Activated T-cell treated with anti-CD3 and anti-CD28 coated beads, Interleukin-2, amount 50 U/mL, for 24 hours (primary cell): ENCODE results near the gene POC1A.
A peak's percentile ranks its signal among the peaks of the same experiment; 100 is the strongest.

ENCODE experiments used
- DNase-seq: peaks from one replicate; pipeline ENCODE4 v3.0.0-alpha.2; 2020
- H3K27ac Mint-ChIP-seq: 2 replicates; pipeline ENCODE4 v1.8.0; 2020; ENCODE audit warnings: mild to moderate bottlenecking, mixed read lengths
- H3K27me3 Mint-ChIP-seq: 2 replicates; pipeline ENCODE4 v1.8.0; 2020; ENCODE audit warnings: mixed read lengths
- H3K36me3 Mint-ChIP-seq: 2 replicates; pipeline ENCODE4 v1.8.0; 2020; ENCODE audit warnings: low read depth, mixed read lengths
- H3K4me1 Mint-ChIP-seq: 2 replicates; pipeline ENCODE4 v1.8.0; 2020; ENCODE audit warnings: low read depth, mixed read lengths
- H3K4me3 Mint-ChIP-seq: 2 replicates; pipeline ENCODE4 v1.8.0; 2020; ENCODE audit warnings: mild to moderate bottlenecking, moderate library complexity, mixed read lengths
- H3K9me3 Mint-ChIP-seq: 2 replicates; pipeline ENCODE4 v1.8.0; 2020; ENCODE audit warnings: mixed read lengths

Gene POC1A

GRCh38 chr3:52136513-52136912, 17.7 kb downstream of the POC1A start:
- H3K9me3 Mint-ChIP-seq = no peaks in the 10 kb centered on the region
- no peaks in the 10 kb centered on the region for H3K27me3 Mint-ChIP-seq
- no peak for DNase-seq
- H3K4me3 Mint-ChIP-seq = no peak overlapping the region
- peaks cover 40% of the 10 kb centered on the region for H3K36me3 Mint-ChIP-seq
- H3K27ac Mint-ChIP-seq = peak overlapping the region; percentile 4
- peaks cover 3% of the 10 kb centered on the region for H3K4me1 Mint-ChIP-seq

- Mint-ChIP-seq H3K27ac (no peak overlapping the region), H3K9me3 (no peaks in the 10 kb centered on the region), H3K4me1 (peaks cover 6% of the 10 kb centered on the region), H3K27me3 (no peaks in the 10 kb centered on the region), H3K36me3 (peaks cover 36% of the 10 kb centered on the region), H3K4me3 (no peak overlapping the region)
- no peak for DNase-seq
Measured at GRCh38 chr3:52135332-52135731, 18.9 kb downstream of the POC1A start.

GRCh38 chr3:52134761-52135160, 19.5 kb downstream of the POC1A start:
- peaks cover 6% of the 10 kb centered on the region for H3K4me1 Mint-ChIP-seq
- H3K36me3 Mint-ChIP-seq = peaks cover 36% of the 10 kb centered on the region
- no peak for DNase-seq
- no peaks in the 10 kb centered on the region for H3K9me3 Mint-ChIP-seq
- no peak overlapping the region for H3K4me3 Mint-ChIP-seq
- no peaks in the 10 kb centered on the region for H3K27me3 Mint-ChIP-seq
- no peak overlapping the region for H3K27ac Mint-ChIP-seq

- Mint-ChIP-seq H3K9me3 (no peaks in the 10 kb centered on the region), H3K36me3 (peaks cover 34% of the 10 kb centered on the region), H3K4me1 (peaks cover 9% of the 10 kb centered on the region), H3K27ac (no peak overlapping the region), H3K4me3 (no peak overlapping the region), H3K27me3 (no peaks in the 10 kb centered on the region)
- no peak for DNase-seq
Measured at GRCh38 chr3:52132930-52133329, 21.3 kb downstream of the POC1A start.

- H3K9me3 Mint-ChIP-seq = no peaks in the 10 kb centered on the region
- H3K36me3 Mint-ChIP-seq = peaks cover 30% of the 10 kb centered on the region
- peaks cover 10% of the 10 kb centered on the region for H3K4me1 Mint-ChIP-seq
- no peaks in the 10 kb centered on the region for H3K27me3 Mint-ChIP-seq
- DNase-seq = no peak
- H3K4me3 Mint-ChIP-seq = no peak overlapping the region
- H3K27ac Mint-ChIP-seq = no peak overlapping the region
Measured at GRCh38 chr3:52132041-52132440, 22.2 kb downstream of the POC1A start.

DNA sequence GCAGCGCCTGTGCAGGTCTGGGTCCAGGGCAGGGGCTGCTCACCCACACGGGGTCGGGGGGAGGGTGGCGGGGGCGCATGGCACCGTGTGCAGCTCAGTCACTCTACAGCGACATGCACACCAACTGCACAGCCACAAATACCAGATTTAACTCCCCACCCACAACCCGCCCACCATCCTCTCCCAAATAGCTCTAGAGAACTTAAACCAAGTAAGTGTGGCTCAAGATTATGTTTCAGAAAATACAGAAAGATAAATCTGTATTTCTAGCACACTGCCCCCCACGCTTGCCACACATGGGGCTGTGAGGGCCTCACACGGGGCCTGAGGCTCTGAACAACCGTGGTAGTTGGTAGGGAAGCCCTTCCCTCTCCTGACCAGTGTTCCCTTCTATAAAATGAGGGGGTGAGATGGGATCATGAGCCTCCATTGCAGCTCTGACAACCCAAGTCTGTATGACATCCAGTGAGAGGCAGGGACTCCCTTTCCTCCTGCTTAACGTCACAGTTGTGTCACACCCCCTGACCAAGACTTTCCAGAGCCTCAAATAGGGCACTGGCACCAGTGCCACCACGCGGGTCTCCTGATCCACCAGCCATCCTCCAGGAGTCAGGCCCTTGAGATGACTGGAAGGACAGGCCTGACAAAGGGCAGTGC, 23.1 kb downstream of the POC1A start:
- Mint-ChIP-seq H3K4me3 (no peak overlapping the region), H3K27me3 (no peaks in the 10 kb centered on the region), H3K36me3 (peaks cover 27% of the 10 kb centered on the region), H3K4me1 (peaks cover 10% of the 10 kb centered on the region), H3K9me3 (no peaks in the 10 kb centered on the region), H3K27ac (no peak overlapping the region)
- DNase-seq = no peak

- H3K4me1 Mint-ChIP-seq = peaks cover 10% of the 10 kb centered on the region
- no peaks in the 10 kb centered on the region for H3K27me3 Mint-ChIP-seq
- no peak for DNase-seq
- H3K27ac Mint-ChIP-seq = no peak overlapping the region
- peaks cover 30% of the 10 kb centered on the region for H3K36me3 Mint-ChIP-seq
- H3K4me3 Mint-ChIP-seq = no peak overlapping the region
- H3K9me3 Mint-ChIP-seq = no peaks in the 10 kb centered on the region
Measured at GRCh38 chr3:52128118-52128683, 26.0 kb downstream of the POC1A start.

- peaks cover 8% of the 10 kb centered on the region for H3K4me1 Mint-ChIP-seq
- H3K27me3 Mint-ChIP-seq = no peaks in the 10 kb centered on the region
- peaks cover 37% of the 10 kb centered on the region for H3K36me3 Mint-ChIP-seq
- H3K4me3 Mint-ChIP-seq = no peak overlapping the region
- H3K27ac Mint-ChIP-seq = peak overlapping the region; percentile 44
- no peaks in the 10 kb centered on the region for H3K9me3 Mint-ChIP-seq
- DNase-seq = no peak
Measured at GRCh38 chr3:52126500-52126899, 27.7 kb downstream of the POC1A start.

DNA sequence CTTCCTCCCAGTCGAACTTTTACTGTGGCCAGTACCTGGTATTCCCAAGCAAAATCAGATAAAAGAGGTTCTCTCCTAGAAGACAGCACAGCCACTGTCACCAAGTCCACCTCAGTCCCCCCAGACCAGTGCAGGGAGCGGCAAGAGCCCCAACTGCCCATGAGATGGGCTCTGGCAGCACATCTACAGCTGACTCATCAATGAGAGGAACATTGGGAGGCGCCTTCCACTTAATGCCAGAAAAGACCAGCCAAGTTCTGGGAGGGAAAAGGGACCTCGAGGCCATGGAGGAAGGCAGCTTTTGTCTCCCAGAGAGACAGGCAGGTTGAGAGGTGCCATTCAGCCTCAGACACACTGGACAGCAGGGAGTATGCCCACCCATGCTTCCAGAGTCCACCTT, 28.2 kb downstream of the POC1A start:
- no peaks in the 10 kb centered on the region for H3K27me3 Mint-ChIP-seq
- no peak overlapping the region for H3K4me3 Mint-ChIP-seq
- DNase-seq = no peak
- no peaks in the 10 kb centered on the region for H3K9me3 Mint-ChIP-seq
- H3K27ac Mint-ChIP-seq = no peak overlapping the region
- peaks cover 7% of the 10 kb centered on the region for H3K4me1 Mint-ChIP-seq
- H3K36me3 Mint-ChIP-seq = peaks cover 41% of the 10 kb centered on the region

DNA sequence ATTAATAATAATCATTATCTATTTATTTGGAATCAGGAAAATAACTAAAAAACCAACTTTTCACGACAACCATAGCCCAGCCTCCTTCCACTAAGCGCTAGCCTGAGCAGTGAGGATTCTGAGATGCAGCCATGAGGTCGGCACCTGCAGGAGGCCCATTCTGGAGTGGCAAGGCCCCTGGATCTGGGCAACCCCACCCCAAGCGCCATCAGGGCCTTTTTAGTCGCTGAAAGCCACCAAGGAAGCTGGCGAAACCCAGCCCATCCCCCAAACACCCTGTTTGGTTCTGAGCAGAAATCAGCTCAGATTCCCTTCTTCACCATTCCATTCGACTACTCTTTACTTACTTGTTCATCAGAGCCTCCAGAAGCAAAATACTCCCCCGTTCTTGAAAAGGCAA, 29.5 kb downstream of the POC1A start:
- Mint-ChIP-seq H3K4me1 (peaks cover 7% of the 10 kb centered on the region), H3K4me3 (no peak overlapping the region), H3K27me3 (no peaks in the 10 kb centered on the region), H3K27ac (no peak overlapping the region), H3K9me3 (no peaks in the 10 kb centered on the region), H3K36me3 (peaks cover 48% of the 10 kb centered on the region)
- DNase-seq = no peak

- H3K9me3 Mint-ChIP-seq = no peaks in the 10 kb centered on the region
- H3K27ac Mint-ChIP-seq = no peak overlapping the region
- H3K27me3 Mint-ChIP-seq = no peaks in the 10 kb centered on the region
- H3K4me1 Mint-ChIP-seq = peaks cover 7% of the 10 kb centered on the region
- no peak overlapping the region for H3K4me3 Mint-ChIP-seq
- DNase-seq = no peak
- H3K36me3 Mint-ChIP-seq = peaks cover 51% of the 10 kb centered on the region
Measured at GRCh38 chr3:52124126-52124525, 30.1 kb downstream of the POC1A start.

GRCh38 chr3:52123106-52123725, 31.0 kb downstream of the POC1A start:
- Mint-ChIP-seq H3K36me3 (peaks cover 57% of the 10 kb centered on the region), H3K9me3 (no peaks in the 10 kb centered on the region), H3K27me3 (no peaks in the 10 kb centered on the region), H3K4me1 (peaks cover 7% of the 10 kb centered on the region), H3K4me3 (no peak overlapping the region), H3K27ac (no peak overlapping the region)
- peak; percentile 85 for DNase-seq

DNA sequence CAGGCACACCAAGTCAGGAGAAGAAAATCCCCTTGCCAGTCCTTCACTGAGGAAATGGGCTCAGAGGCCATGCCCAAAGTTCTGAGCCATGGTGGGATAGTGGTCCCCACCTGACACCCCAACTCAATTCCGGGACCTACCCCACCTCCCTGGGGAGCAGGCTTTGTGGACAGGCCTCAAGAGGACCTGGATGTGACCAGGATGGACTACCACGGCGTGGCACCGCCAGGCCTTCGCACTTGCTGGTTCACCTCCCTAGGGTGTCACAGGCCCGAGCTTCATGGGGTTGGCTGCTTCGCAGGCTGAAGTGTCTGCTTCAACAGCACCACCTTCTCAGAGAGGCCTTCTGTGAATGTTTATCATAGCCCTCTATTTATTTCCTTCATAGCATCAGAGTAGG, 31.7 kb downstream of the POC1A start:
- H3K4me1 Mint-ChIP-seq = peaks cover 3% of the 10 kb centered on the region

GRCh38 chr3:52121813-52122212, 32.4 kb downstream of the POC1A start:
- H3K4me1 Mint-ChIP-seq = peaks cover 3% of the 10 kb centered on the region
- H3K9me3 Mint-ChIP-seq = no peaks in the 10 kb centered on the region
- no peak for DNase-seq
- H3K4me3 Mint-ChIP-seq = no peak overlapping the region
- peaks cover 51% of the 10 kb centered on the region for H3K36me3 Mint-ChIP-seq
- H3K27ac Mint-ChIP-seq = no peak overlapping the region
- H3K27me3 Mint-ChIP-seq = no peaks in the 10 kb centered on the region

More for the DNA sequence above, 31.7 kb downstream of the POC1A start:
- Mint-ChIP-seq H3K27me3 (no peaks in the 10 kb centered on the region), H3K9me3 (no peaks in the 10 kb centered on the region), H3K27ac (no peak overlapping the region), H3K36me3 (peaks cover 53% of the 10 kb centered on the region), H3K4me3 (no peak overlapping the region)
- DNase-seq = no peak

DNA sequence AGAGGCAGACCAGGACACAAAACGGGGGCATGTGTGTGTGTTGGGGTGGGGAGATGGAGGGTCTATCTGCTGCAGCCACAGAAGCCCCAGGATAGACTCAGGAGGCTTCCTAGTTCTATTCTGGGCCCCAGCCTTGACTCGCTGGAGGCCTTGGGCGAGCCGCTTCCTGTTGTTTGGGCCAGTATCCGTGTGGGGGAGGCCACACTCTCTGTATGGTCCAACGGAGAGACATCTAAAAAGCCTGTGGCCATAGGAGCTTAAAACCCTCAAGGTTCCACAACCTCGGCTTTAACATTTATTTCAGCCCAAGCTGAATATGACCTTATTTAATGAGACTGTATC, 32.8 kb downstream of the POC1A start:
- H3K27ac Mint-ChIP-seq = no peak overlapping the region
- peaks cover 51% of the 10 kb centered on the region for H3K36me3 Mint-ChIP-seq
- H3K4me1 Mint-ChIP-seq = peaks cover 3% of the 10 kb centered on the region
- no peaks in the 10 kb centered on the region for H3K9me3 Mint-ChIP-seq
- H3K27me3 Mint-ChIP-seq = no peaks in the 10 kb centered on the region
- DNase-seq = no peak
- H3K4me3 Mint-ChIP-seq = no peak overlapping the region
